Epidermal melanocyte (primary cell): ENCODE measurements around the gene TSC22D2.
A peak's percentile ranks its signal among the peaks of the same experiment; 100 is the strongest.

Source experiments
- DNase-seq: peaks from one replicate; pipeline ENCODE4 v3.0.0; 2011; ENCODE audit warnings: low spot score; ENCODE audit not compliant: insufficient read length

The TSC22D2 gene

DNA sequence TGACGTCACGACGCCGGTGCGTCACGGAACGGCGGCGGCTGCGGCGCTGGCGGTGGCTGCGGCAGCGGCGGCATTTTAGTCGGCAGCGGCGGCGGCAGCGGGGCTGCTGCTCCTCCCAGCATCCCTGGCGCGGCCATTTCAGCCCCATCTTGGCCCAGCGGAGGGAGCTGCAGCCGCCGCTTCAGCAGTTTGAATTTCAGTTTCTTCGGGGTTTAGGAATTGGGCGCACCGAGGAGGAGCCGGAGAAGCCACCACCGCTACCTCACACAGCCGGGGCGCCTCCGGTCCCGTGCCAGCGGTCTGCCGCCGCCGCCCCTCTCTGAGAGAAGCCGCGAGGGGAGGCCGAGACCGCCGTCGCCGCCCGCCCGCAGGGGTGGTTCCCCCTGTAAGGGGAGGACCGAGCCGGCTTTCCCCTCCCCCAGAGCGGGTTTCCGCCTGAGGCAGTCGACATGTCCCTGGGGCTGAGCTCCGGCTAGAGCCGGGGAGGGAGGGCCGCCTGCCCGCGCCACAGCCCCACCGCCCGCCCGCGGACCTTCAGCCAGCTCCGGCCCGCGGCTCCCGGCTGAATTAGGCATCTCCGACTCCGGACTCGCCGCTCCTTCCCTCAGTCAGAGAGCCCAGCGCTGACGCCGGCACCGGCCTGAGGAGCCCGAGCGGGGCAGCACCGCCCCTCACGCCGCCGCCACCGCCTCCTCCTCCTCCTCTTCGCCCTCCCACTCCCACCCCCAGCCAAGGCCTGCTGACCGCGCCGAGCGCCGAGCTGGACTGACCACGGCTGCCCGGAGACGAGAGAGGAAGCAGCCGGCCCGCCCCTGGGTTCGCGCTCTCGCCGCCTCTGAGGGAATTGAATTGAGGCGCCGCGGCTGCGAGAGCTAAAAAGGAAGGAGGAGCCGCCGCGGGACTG lies at the start of gene TSC22D2:
TSS of gene TSC22D2 (plus strand) at position 78 of the 904 bp plus-strand sequence. CDS start 1,053 bp downstream, outside the sequence.
- peak; percentile 75 for DNase-seq

DNA sequence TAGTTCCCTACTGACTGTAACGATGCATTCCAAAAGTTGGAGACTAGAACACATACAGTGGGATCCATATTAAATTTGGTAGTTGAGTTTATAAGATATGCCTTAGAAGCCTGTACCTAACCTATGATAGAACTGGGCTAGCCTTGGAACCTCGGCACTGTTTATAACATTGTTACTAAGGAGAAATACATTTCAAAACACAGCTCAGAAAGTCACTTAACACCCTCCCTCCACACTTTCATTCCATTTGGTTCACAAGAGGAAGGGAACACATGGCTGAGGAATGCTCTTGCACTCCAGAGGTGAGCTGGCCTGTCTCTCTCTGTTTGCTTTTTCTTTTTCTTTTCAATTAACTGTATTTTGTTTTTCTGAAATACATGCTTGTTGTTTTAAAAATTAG lies 48.7 kb upstream of the TSC22D2 start:
- no peak for DNase-seq

DNA sequence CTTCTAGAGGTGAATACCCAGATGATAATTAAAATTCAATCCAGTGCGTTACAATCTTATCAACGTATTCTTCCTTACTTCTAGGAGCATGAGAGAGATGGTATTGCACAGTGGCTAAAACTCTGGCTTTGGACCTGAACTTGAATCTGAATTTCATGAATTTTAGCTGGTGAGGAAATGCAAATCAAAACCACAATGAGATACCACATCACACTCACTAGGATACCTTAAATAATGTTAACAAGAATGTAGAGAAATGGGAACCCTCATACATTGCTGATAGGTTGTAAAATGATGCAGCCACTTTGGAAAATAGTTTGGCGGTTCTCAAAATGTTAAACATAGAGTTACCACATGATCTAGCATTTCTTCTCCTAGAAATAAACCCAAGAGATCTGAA lies 47.1 kb upstream of the TSC22D2 start:
- no peak for DNase-seq

DNA sequence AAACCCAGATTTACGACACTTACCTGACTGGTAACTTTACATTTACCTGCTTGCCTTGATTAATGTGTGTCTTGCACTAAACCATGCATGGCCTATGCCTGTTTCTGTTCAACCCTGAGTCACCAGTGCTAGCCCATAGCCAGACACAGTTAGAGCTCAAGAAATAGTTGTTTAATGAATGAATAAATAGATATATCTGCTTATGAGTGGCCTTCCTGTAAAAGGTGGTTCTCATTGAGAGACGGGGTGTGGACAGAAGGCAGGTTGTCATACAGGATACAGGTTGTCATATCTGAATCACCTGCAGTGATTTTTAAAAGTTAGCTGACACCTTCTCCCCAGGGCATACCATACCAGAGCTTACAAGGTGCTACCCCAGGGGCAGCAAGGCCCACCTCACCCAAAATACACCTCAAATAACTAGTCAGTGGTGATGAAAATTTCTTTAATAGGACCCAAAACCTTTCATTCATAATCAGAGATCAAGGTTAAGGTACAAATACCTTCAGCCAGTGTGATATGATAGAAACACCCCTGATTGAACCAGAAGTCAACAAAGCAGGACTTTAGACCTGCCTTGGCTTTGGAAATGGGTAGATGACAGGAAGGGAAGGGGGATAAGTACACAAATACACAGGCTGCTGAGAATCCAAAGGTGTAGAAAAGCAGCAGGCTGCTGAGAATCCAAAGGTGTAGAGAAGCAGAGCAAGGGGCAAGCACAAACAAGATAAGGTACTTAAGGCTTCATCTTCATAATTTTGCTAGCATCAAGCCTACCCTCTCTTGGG lies 45.4 kb upstream of the TSC22D2 start:
- DNase-seq: no peak

DNA sequence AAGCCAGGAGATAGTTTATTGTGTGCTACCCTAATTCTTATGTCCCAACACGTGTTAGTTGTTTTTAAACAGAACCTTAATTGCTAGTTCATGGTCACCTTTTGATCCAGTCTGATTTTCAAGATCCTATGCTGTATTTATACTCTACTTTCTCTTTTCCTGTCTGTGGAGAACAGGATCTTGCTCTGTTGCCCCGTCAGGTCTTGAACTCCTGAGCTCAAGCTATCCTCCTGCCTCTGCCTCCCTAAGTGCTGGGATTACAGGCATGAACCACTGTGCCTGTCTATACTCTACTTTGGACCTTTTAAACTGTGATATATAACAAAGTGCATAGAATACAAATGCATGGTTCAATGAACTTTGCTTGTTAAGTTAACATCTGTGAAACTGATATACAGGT lies 44.7 kb upstream of the TSC22D2 start:
- no peak for DNase-seq

DNA sequence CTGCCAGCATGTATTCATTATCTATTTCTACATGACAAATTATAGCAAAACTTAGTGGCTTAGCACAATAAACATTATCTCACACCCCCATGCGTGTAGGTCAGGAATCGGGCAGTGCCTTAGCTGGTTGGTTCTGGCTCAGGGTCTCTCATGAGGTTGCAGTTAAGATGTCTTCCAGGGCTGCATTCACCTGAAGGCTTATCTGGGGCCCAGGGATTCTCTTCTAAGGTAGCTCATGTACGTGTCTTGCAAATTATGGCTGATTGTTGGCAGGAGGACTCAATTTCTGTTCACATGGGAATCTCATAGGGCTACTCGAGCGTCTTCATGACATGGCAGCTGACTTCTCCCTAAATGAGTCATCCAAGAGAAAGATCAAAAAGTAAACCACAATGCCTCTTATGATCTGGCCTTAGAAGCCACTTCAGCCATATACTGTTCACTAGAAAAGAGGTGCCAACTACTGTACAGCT lies 42.9 kb upstream of the TSC22D2 start:
- no peak for DNase-seq

DNA sequence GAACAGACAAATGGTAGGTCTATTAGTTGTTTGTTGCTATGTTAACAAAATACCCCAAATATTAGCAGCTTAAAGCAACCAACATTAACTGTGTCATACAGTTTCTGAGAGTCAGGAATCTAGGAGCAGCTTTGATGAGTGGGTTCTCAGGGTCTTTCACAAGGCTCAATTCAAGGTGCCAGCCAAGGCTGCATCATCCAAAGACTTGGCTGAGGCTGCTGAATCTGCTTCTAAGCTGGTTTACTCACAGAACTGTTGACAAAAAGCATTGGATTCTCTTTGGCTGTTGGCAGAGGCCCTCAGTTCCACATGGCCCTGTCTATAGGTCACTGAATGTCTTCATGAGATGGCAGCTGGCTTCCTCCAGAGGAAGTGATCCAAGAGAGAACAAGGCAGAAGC lies 40.3 kb upstream of the TSC22D2 start:
- no peak for DNase-seq

DNA sequence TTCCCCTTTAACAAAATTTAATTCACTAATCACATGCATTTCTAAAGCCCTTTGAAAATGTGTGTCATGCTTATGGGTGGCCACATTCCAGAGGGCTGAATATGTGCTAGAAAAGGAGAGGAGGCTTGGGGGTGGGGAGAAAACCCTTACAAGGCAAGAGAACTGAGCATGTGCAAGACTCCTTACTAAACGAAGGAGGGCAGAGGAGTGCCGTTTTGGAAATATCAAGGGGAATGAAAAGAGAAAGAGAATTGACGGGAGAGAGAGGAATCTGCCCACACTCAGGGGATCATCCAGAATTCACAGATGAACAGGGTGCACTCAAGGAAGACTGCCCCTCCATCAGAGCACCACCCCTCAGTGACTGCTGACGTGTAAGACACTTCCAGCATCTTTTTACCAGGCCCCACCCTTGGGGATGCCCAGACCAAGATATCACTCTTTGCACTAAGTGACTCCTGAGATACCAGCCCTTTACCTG lies 37.9 kb upstream of the TSC22D2 start:
- DNase-seq: peak; percentile 65

DNA sequence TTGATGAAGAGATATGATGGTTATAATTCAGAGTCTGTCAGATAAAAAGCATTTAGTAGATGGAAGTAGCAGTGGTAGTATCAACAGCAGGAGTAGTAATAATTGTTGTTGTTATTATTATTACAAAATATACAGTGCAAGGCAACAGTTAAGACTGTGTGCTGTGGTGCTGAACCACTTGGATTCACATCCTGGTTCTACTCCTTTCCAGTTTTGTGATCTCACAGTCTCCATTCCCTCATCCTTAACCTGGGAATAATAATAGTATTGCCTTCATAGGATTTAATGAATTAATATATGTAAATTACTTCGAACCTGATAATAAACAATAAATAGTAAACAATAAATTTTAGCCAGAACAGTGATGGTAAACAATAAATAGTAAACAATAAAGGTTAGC lies 37.1 kb upstream of the TSC22D2 start:
- no peak for DNase-seq

DNA sequence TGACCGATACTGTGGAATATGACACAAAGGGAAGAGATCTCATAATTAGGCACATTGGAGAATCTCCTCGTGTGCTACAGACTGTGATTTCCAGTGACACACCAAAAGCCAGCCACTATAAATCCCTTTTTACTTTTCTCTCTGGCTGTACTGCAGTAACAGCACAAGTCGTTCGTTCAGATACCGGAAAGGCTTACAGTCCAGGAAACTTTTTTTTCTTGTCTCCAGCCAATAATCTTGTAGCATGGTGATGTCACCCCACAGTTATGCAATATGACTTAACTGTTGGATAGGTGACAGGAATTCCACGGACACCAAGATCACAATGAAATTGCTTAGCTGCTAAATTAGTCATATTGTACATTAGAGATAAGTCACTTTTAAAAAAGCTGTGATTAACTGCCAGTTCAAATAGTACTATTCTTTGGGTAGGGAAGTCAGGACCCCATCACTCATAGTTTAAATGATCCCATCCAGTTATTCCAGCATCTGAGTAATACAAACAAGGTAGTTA lies 36.3 kb upstream of the TSC22D2 start:
- peak; percentile 34 for DNase-seq

DNA sequence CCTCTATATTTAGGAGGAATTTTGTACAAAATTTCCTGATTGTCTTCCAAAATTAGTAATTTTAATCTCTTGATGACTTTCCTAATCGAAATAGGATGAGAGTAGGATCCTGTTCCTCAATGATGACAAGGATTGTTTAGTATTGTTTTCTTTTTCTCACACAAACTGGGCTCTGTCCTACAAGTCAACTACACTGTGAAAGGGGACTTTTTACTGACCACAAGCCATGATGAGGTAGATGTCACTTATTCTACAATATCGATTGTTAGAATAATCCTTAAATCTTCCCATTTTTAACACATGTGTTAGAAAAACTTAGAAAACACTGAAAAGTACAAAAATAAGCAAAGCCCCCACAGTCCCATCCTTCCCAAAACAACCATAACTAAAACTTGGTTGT lies 35.8 kb upstream of the TSC22D2 start:
- DNase-seq: no peak

DNA sequence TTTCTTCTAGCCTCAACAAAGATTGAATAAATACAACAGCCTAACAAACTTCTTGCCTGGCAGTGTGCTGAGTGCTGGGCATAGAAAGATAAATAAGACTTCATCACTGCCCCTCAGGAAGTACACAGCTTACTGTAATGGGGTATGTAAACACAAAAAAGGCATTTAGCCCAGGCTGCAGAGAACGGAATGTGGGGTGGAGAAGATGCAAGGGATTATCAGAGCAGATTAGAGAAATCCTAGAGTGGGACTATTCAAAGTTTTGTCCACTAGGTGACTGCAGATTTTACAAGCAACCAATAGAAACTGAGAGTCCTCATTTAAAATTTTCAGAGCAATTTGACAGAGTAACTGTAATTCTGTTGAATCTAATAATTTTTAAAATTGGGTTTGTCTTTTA lies 35.4 kb upstream of the TSC22D2 start:
- DNase-seq: no peak

DNA sequence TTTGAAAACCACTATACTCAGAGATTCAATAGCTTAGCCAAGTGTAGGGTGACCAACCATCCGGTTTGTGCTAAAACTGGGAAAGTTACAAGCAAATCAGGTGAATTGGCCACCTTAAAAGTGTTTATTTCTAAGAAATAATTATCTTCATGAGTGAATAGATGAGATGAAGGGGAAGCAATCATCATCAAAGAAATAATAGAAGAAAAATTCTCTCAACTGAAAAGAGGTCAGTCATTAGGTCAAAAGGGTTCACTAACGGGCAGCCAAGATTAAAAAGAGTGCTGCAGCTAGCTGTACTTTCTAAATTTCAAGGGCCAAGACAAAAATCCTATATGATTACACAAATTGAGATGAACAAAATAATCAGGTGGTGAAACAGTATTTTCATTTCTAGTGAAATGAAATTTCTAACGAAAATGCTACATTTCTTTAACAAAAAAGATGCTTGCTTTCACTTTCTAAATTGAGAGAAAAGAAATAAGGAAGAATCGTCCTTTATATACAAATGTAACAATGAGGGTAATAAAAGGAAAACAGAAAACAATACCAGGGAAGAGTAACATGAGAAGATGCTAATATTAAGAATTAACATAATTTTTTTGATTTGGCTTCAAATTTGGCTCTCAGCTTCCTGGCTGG lies 34.7 kb upstream of the TSC22D2 start:
- no peak for DNase-seq

DNA sequence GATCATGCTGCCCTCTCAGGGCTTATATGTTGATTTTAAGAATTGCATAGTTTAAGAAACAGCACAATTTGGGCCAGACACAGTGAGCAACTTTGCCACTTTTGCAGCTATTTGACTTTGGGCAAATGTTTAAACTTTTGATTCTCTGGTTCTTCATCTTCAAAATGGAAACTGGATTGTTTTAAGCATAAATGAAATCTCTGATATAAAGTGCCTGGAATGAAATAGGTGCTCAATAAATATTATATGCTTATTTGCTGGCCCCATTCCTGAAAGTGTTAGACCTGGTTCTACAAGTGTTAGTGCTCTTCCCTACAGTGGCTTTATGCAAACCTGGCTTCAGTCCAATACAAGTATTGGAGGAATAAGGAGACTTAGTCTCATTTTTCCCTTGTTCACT lies 33.1 kb upstream of the TSC22D2 start:
- DNase-seq: no peak

DNA sequence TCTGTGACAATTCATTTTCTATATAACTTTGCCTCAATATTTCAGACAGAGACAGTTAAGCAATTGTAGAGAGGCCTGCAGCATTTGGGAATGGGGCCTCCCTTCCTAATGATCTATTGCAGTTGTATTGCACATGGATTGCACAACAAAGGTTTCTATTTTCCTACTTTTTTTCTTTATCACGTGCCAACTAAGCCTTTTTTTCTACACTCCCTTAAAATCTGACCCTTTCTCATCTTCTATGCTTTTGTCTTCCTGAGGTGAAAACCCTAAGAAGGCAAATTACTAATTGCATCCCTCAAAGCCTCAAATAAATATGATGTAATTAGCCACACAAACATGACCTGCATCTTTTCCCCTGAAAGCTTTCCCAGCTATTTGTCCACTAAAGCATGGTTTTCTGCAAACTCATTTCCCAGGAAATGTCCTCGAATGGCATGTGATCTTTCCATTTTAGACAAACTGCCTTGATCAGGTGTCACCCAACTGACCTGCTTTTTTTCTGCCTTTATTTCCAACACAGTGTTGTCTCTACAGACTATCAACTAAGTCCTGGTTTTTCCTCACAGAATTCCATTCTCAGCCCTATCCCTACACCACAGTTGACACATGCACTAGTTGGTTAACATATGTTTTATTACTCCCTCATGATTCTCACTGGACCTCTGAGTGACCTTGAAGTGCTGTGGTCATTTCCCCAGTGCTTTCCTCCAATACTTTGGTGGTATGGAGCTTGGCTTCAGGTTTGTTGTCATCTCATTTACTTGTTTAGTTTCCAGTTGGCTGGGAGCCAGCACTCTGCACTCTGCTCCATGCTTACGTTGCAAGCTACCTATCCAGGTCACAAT lies 31.9 kb upstream of the TSC22D2 start:
- peak; percentile 20 for DNase-seq

DNA sequence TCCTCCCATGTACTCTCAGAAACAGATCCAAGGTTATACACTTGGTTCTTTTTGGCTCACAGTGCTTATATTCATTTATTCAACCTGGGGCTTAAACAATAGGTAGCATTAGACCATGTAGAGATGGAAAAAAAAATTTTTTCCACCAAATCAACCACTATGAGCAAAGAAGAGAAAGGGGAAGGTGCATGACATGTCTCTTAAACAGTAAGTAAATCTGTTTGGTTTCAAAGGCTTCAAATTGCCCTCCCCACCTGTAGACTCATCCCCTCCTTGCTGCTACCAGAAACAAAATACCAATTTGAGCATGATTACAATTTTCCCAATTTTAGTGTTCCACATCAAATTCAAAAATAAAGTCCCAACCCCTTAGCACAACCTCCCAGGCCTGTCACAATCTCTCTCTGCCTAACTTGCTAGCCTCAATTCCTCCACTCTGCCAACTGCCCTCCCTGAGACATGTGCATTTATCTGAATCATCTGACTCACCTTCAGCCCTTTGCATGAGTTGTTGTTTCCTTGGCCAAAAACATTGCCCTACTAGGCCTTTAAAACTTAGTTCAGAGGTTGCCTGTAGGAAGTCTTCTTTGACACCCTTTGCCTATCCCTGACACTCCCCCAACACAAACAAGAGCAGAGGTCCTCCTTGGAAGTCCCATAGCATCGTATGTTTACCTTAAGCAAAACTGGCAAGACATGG lies 30.3 kb upstream of the TSC22D2 start:
- no peak for DNase-seq

DNA sequence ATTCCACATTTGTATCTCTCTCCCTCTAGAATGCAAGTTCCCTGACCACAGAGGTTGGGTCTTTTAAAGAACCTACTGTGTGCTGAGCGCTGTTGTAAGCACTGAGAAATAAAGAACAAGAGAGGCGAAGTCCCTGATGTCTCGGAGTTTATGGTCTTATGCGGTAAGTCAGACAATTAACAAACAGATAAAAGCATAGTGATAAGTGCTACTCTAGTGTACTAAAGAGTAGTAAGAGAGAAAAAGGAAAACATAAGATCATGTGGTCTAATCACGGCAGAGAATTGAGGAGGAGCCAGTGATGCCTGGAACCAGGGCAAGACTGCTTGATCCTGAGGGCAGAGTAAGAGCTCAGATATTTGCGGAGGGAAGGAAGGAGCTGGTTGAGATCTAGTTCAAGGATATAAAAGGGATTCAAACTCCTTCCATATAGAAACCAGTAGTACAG lies 29.8 kb upstream of the TSC22D2 start:
- no peak for DNase-seq

DNA sequence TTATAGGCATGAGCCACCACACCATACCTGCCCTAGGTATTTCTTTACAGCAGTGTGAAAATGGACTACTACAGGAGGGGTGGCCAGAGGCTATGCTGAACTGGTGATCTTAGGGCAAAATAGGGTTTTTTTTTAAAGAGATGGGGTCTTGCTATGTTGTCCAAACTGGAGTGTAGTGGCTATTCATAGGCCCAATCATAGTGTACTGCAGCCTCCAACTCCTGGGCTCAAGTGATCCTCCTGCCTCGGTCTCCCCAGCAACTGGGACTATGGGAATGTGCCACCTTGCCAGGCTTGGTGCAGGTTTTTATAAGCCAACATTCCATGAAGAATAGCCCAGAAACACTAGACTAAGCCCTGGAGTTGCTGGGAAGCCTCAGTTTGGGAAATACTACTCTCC lies 28.6 kb upstream of the TSC22D2 start:
- DNase-seq: no peak

DNA sequence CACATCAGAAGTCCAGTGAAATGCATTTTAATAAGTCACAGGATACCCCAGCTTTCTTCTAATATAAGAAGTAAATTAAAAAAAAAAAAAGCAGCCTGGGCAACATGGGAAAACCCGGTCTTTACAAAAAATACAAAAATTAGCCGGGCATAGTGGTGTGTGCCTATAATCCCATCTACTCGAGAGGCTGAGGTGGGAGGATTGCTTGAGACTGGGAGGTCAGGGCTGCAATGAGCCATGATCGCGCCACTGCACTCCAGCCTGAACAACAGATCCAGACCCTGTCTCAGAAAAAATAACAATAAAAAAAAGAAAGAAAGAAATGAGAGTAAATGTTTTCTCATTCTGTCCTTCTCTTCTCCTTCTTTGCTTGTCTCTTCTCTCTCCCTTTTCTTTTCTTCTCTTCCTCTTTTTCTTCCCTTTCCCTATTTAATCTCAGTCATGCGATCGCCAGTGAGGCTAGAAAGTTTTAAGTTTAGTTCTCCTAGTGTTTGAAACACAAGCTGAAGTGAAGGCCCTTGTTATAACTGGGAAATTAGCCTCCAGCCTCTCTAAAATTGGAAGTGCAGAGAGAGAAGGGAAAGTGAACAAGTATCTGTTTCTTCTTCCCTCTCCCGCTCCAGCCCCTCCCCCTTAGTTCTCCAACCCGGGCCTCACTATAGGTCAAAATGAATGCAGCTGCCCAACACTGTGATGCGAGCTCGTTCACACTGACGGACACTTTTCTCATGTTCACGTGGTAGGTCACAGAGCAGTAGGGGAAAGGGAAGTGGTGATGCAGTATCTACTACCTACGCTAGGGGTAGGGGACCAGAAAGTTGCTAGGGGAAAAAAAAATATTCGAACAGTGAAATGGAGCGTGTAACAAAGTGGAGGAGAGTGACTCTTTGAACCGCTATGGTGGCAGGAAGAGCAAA lies 23.5 kb upstream of the TSC22D2 start:
- DNase-seq: peak; percentile 35
